OCI-LY3 (cell line): ENCODE data around the gene STK32B.

Experiments
- H2AFZ ChIP-seq: fragments of 200-600, 300-600 bp; shearing (Covaris generic); 2 replicates; pipeline ENCODE4 v1.6.0; 2014; ENCODE audit warnings: antibody characterized with exemption, low read depth, low read length
- H3K27ac ChIP-seq: fragments of 200-600, 300-600 bp; sonication (generic); 2 replicates; pipeline ENCODE4 v1.5.1; 2014; ENCODE audit warnings: mild to moderate bottlenecking, low read length, moderate library complexity, mixed read lengths
- H3K27me3 ChIP-seq: fragments of 200-600, 300-600 bp; sonication (generic); 2 replicates; pipeline ENCODE4 v1.6.1; 2014; ENCODE audit warnings: low read depth, low read length, mixed read lengths
- H3K36me3 ChIP-seq: fragments of 200-600, 300-600 bp; sonication (generic); replicated peaks from 2 replicates; pipeline ENCODE3; 2014; ENCODE audit warnings: low read depth, low read length, mixed read lengths
- H3K4me1 ChIP-seq: fragments of 300-600, 200-600 bp; sonication (generic); 2 replicates; pipeline ENCODE4 v1.6.1; 2014; ENCODE audit warnings: low read length, mixed read lengths
- H3K4me2 ChIP-seq: fragments of 200-600, 300-600 bp; sonication (generic); 2 replicates; pipeline ENCODE4 v1.6.1; 2014; ENCODE audit warnings: low read length, mixed read lengths
- H3K4me3 ChIP-seq: fragments of 300-600, 200-600 bp; sonication (generic); 2 replicates; pipeline ENCODE4 v1.5.1; 2014; ENCODE audit warnings: antibody characterized with exemption, mild to moderate bottlenecking, low read length, moderate library complexity
- H3K79me2 ChIP-seq: fragments of 300-600, 200-600 bp; shearing (Covaris generic); 2 replicates; pipeline ENCODE4 v1.6.1; 2014; ENCODE audit warnings: mild to moderate bottlenecking, low read length, mixed read lengths
- H3K9ac ChIP-seq: fragments of 300-600, 200-600 bp; shearing (Covaris generic); 2 replicates; pipeline ENCODE4 v1.6.0; 2014; ENCODE audit warnings: mild to moderate bottlenecking, low read length, moderate library complexity
- H3K9me3 ChIP-seq: fragments of 200-600, 300-600 bp; shearing (Covaris generic); 2 replicates; pipeline ENCODE4 v1.6.1; 2014; ENCODE audit warnings: low read length, mixed read lengths; ENCODE audit not compliant: insufficient read depth
- H4K20me1 ChIP-seq: fragments of 200-600, 300-600 bp; sonication (generic); 2 replicates; pipeline ENCODE4 v1.6.1; 2016; ENCODE audit warnings: low read length, mixed read lengths; ENCODE audit not compliant: insufficient read depth
- CTCF ChIP-seq: fragments of 200-600, 300-600 bp; sonication (generic); IDR thresholded peaks from 2 replicates; pipeline ENCODE4 v1.5.1; 2014; ENCODE audit warnings: antibody characterized with exemption, low read length, low read depth
- EZH2phosphoT487 ChIP-seq: fragments of 200-600 bp; shearing (Covaris generic); IDR thresholded peaks from 2 replicates; pipeline ENCODE4 v1.6.1; 2018; ENCODE audit warnings: antibody characterized with exemption, mixed run types, low read depth

Gene STK32B

GRCh38 chr4:5374592-5374991 is 323.3 kb downstream of the STK32B start:
- Histone ChIP-seq H3K4me1 (no peaks in the 10 kb centered on the region), H3K27ac (no peak overlapping the region), H3K9me3 (no peaks in the 10 kb centered on the region), H3K4me3 (no peak overlapping the region), H2AFZ (no peak overlapping the region), H3K4me2 (no peak overlapping the region), H3K9ac (no peak overlapping the region), H4K20me1 (no peaks in the 10 kb centered on the region), H3K36me3 (no peaks in the 10 kb centered on the region), H3K79me2 (no peaks in the 10 kb centered on the region), H3K27me3 (peaks cover 3% of the 10 kb centered on the region; the same call in 1 of the 2 replicates)
- TF ChIP-seq CTCF (no peak), EZH2phosphoT487 (no peak)

- no peak overlapping the region for H2AFZ ChIP-seq
- no peak overlapping the region for H3K4me2 ChIP-seq
- H3K27ac ChIP-seq, result no peak overlapping the region
- peaks cover 3% of the 10 kb centered on the region; the same call in 1 of the 2 replicates for H3K27me3 ChIP-seq
- H3K4me1 ChIP-seq, result no peaks in the 10 kb centered on the region
- TF ChIP-seq EZH2phosphoT487, result no peak
- no peaks in the 10 kb centered on the region for H3K36me3 ChIP-seq
- no peaks in the 10 kb centered on the region for H4K20me1 ChIP-seq
- no peaks in the 10 kb centered on the region for H3K79me2 ChIP-seq
- H3K9ac ChIP-seq, result no peak overlapping the region
- no peaks in the 10 kb centered on the region for H3K9me3 ChIP-seq
- H3K4me3 ChIP-seq, result no peak overlapping the region
Observed at GRCh38 chr4:5374994-5375393, 323.7 kb downstream of the STK32B start.

GRCh38 chr4:5376015-5376414 is 324.7 kb downstream of the STK32B start:
- Histone ChIP-seq H2AFZ (no peak overlapping the region), H3K36me3 (no peaks in the 10 kb centered on the region), H4K20me1 (no peaks in the 10 kb centered on the region), H3K4me2 (no peak overlapping the region), H3K27ac (no peak overlapping the region), H3K9ac (no peak overlapping the region), H3K27me3 (peaks cover 3% of the 10 kb centered on the region; the same call in 1 of the 2 replicates), H3K9me3 (no peaks in the 10 kb centered on the region), H3K4me3 (no peak overlapping the region), H3K79me2 (no peaks in the 10 kb centered on the region), H3K4me1 (no peaks in the 10 kb centered on the region)
- TF ChIP-seq EZH2phosphoT487, result no peak
- no peak for TF ChIP-seq CTCF

GRCh38 chr4:5378002-5378401 is 326.7 kb downstream of the STK32B start:
- no peaks in the 10 kb centered on the region for H3K9me3 ChIP-seq
- no peak overlapping the region for H3K4me2 ChIP-seq
- no peak overlapping the region for H3K9ac ChIP-seq
- no peaks in the 10 kb centered on the region for H4K20me1 ChIP-seq
- no peak overlapping the region for H2AFZ ChIP-seq
- H3K4me1 ChIP-seq, result no peaks in the 10 kb centered on the region
- H3K27me3 ChIP-seq, result 0 out of 2 replicates have a peak, but pooled peaks cover 3% of the 10 kb centered on the region
- H3K36me3 ChIP-seq, result no peaks in the 10 kb centered on the region
- H3K79me2 ChIP-seq, result no peaks in the 10 kb centered on the region
- no peak overlapping the region for H3K27ac ChIP-seq
- no peak overlapping the region for H3K4me3 ChIP-seq
- no peak for TF ChIP-seq EZH2phosphoT487
- TF ChIP-seq CTCF, result peak; percentile 62

- no peak overlapping the region for H3K27ac ChIP-seq
- H3K4me1 ChIP-seq, result no peaks in the 10 kb centered on the region
- no peaks in the 10 kb centered on the region for H3K79me2 ChIP-seq
- no peaks in the 10 kb centered on the region for H3K36me3 ChIP-seq
- H3K4me3 ChIP-seq, result no peak overlapping the region
- no peak overlapping the region for H2AFZ ChIP-seq
- H3K9ac ChIP-seq, result no peak overlapping the region
- H3K27me3 ChIP-seq, result 0 out of 2 replicates have a peak, but pooled peaks cover 3% of the 10 kb centered on the region
- H3K9me3 ChIP-seq, result no peaks in the 10 kb centered on the region
- H3K4me2 ChIP-seq, result no peak overlapping the region
- no peak for TF ChIP-seq EZH2phosphoT487
- TF ChIP-seq CTCF, result no peak
- no peaks in the 10 kb centered on the region for H4K20me1 ChIP-seq
Observed at GRCh38 chr4:5379895-5380294, 328.6 kb downstream of the STK32B start.
